GM18498 (cell line): ENCODE results near the gene MTMR6.

Experiments
- ATAC-seq: cut with Tn5 transposase; IDR thresholded peaks from one replicate; pipeline ENCODE4 v1.9.1; 2021; ENCODE audit warnings: mild to moderate bottlenecking, moderate library complexity; ENCODE audit not compliant: unreplicated experiment

MTMR6 gene

GRCh38 chr13:25281193-25281934 lies 5.9 kb downstream of the MTMR6 start:
- peak; percentile 90 for ATAC-seq

- no peak for ATAC-seq
Measured at GRCh38 chr13:25280396-25280795, 6.9 kb downstream of the MTMR6 start.

GRCh38 chr13:25276748-25277147 lies 10.5 kb downstream of the MTMR6 start:
- ATAC-seq: no peak

- ATAC-seq: no peak
Measured at GRCh38 chr13:25268561-25268960, 18.7 kb downstream of the MTMR6 start.

GRCh38 chr13:25267715-25268114 lies 19.6 kb downstream of the MTMR6 start:
- ATAC-seq: no peak

GRCh38 chr13:25266706-25267105 lies 20.6 kb downstream of the MTMR6 start:
- ATAC-seq: no peak

- ATAC-seq: no peak
Measured at GRCh38 chr13:25262261-25262660, 25.0 kb downstream of the MTMR6 start.

- ATAC-seq: no peak
Measured at GRCh38 chr13:25253702-25254101, 33.6 kb downstream of the MTMR6 start.

- ATAC-seq: no peak
Measured at GRCh38 chr13:25252752-25253151, 34.5 kb downstream of the MTMR6 start.

- no peak for ATAC-seq
Measured at GRCh38 chr13:25252225-25252624, 35.1 kb downstream of the MTMR6 start.

GRCh38 chr13:25249001-25249543 lies 38.2 kb downstream of the MTMR6 start:
- no peak for ATAC-seq

- no peak for ATAC-seq
Measured at GRCh38 chr13:25248071-25248470, 39.2 kb downstream of the MTMR6 start.

- no peak for ATAC-seq
Measured at GRCh38 chr13:25247360-25247759, 39.9 kb downstream of the MTMR6 start.

GRCh38 chr13:25244123-25244522 lies 43.2 kb downstream of the MTMR6 start:
- ATAC-seq: no peak

- no peak for ATAC-seq
Measured at GRCh38 chr13:25242956-25243355, 44.3 kb downstream of the MTMR6 start.

- no peak for ATAC-seq
Measured at GRCh38 chr13:25241007-25241406, 46.3 kb downstream of the MTMR6 start.

- ATAC-seq: no peak
Measured at GRCh38 chr13:25237083-25237482, 50.2 kb downstream of the MTMR6 start.

- no peak for ATAC-seq
Measured at GRCh38 chr13:25233861-25234260, 53.4 kb downstream of the MTMR6 start.

GRCh38 chr13:25232937-25233515 lies 54.3 kb downstream of the MTMR6 start:
- ATAC-seq: peak; percentile 53

GRCh38 chr13:25231517-25231916 lies 55.8 kb downstream of the MTMR6 start:
- no peak for ATAC-seq

GRCh38 chr13:25227690-25228089 lies 59.6 kb downstream of the MTMR6 start:
- no peak for ATAC-seq

- no peak for ATAC-seq
Measured at GRCh38 chr13:25225970-25226369, 61.3 kb downstream of the MTMR6 start.
